ENCODE results near the gene PPWD1. TPM values are rescaled to one million over a fixed set of nuclear protein-coding genes. Genes with fewer than 3 reads are reported as not detected.

PPWD1 gene
- polyA plus RNA-seq, 1 donor from 2014 or later, result 121 TPM

- Histone ChIP-seq H3K4me2 (ENCODE audit: low read length) (no peak overlapping the region), H3K27ac (ENCODE audit: low read length) (no peak overlapping the region), H3K9ac (ENCODE audit: low read length) (no peak overlapping the region), H3K4me3 (ENCODE audit: low read length) (no peak overlapping the region), H3K9me3 (ENCODE audit: low read length) (no peaks in the 10 kb centered on the region), H3K27me3 (ENCODE audit: insufficient read depth, low read depth, low read length) (no peaks in the 10 kb centered on the region), H3F3A (ENCODE audit: insufficient read depth, low read length, poor library complexity, severe bottlenecking) (no peaks in the 10 kb centered on the region), H4K20me1 (ENCODE audit: insufficient read depth) (no peaks in the 10 kb centered on the region), H3K79me2 (replicated peaks; ENCODE audit: insufficient read depth, low read length) (no peaks in the 10 kb centered on the region), H3K9me2 (ENCODE audit: insufficient read depth, low read length) (no peaks in the 10 kb centered on the region), H2AFZ (ENCODE audit: low read depth, low read length) (no peak overlapping the region), H3K36me3 (ENCODE audit: insufficient read depth, low read length) (no peaks in the 10 kb centered on the region)
- no peak for TF ChIP-seq POLR2AphosphoS5 (IDR thresholded peaks at IDR 0.05)
- TF ChIP-seq MXI1 (conservative IDR thresholded peaks at IDR 0.05; ENCODE audit: poor library complexity, severe bottlenecking), result no peak
- no peak for TF ChIP-seq TAF1 (IDR thresholded peaks at IDR 0.05; ENCODE audit: low read depth)
- no peak for TF ChIP-seq RAD21 (conservative IDR thresholded peaks at IDR 0.05)
- no peak for TF ChIP-seq SMC3 (conservative IDR thresholded peaks at IDR 0.05; ENCODE audit: poor library complexity)
- TF ChIP-seq EZH2 (IDR thresholded peaks at IDR 0.05; ENCODE audit: borderline replicate concordance, insufficient read depth, low read length, poor library complexity, severe bottlenecking), result no peak
- TF ChIP-seq, protein P1, sequence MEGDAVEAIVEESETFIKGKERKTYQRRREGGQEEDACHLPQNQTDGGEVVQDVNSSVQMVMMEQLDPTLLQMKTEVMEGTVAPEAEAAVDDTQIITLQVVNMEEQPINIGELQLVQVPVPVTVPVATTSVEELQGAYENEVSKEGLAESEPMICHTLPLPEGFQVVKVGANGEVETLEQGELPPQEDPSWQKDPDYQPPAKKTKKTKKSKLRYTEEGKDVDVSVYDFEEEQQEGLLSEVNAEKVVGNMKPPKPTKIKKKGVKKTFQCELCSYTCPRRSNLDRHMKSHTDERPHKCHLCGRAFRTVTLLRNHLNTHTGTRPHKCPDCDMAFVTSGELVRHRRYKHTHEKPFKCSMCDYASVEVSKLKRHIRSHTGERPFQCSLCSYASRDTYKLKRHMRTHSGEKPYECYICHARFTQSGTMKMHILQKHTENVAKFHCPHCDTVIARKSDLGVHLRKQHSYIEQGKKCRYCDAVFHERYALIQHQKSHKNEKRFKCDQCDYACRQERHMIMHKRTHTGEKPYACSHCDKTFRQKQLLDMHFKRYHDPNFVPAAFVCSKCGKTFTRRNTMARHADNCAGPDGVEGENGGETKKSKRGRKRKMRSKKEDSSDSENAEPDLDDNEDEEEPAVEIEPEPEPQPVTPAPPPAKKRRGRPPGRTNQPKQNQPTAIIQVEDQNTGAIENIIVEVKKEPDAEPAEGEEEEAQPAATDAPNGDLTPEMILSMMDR (IDR thresholded peaks at IDR 0.05; ENCODE audit: poor library complexity, severe bottlenecking), result no peak
- no peak for TF ChIP-seq EP300 (conservative IDR thresholded peaks at IDR 0.05; ENCODE audit: poor library complexity, severe bottlenecking)
- no peak for TF ChIP-seq REST (IDR thresholded peaks at IDR 0.05; ENCODE audit: borderline replicate concordance)
Observed at GRCh38 chr5:65530904-65531303, 32.2 kb upstream of the PPWD1 start.

GRCh38 chr5:65535529-65535987 lies 27.5 kb upstream of the PPWD1 start:
- TF ChIP-seq EP300 (conservative IDR thresholded peaks at IDR 0.05; ENCODE audit: poor library complexity, severe bottlenecking), result no peak
- TF ChIP-seq MXI1 (conservative IDR thresholded peaks at IDR 0.05; ENCODE audit: poor library complexity, severe bottlenecking), result no peak
- no peak for TF ChIP-seq SMC3 (conservative IDR thresholded peaks at IDR 0.05; ENCODE audit: poor library complexity)
- TF ChIP-seq TAF1 (IDR thresholded peaks at IDR 0.05; ENCODE audit: low read depth), result no peak
- TF ChIP-seq, protein P1 (IDR thresholded peaks at IDR 0.05; ENCODE audit: poor library complexity, severe bottlenecking), result no peak
- TF ChIP-seq POLR2AphosphoS5 (IDR thresholded peaks at IDR 0.05), result no peak
- no peak for TF ChIP-seq RAD21 (conservative IDR thresholded peaks at IDR 0.05)
- no peak for TF ChIP-seq EZH2 (IDR thresholded peaks at IDR 0.05; ENCODE audit: borderline replicate concordance, insufficient read depth, low read length, poor library complexity, severe bottlenecking)
- TF ChIP-seq REST (IDR thresholded peaks at IDR 0.05; ENCODE audit: borderline replicate concordance), result no peak
- Histone ChIP-seq H2AFZ (ENCODE audit: low read depth, low read length) (no peak overlapping the region), H3K4me2 (ENCODE audit: low read length) (no peak overlapping the region), H3K79me2 (replicated peaks; ENCODE audit: insufficient read depth, low read length) (no peaks in the 10 kb centered on the region), H3K9me2 (ENCODE audit: insufficient read depth, low read length) (no peaks in the 10 kb centered on the region), H3K9me3 (ENCODE audit: low read length) (no peaks in the 10 kb centered on the region), H3K9ac (ENCODE audit: low read length) (no peak overlapping the region), H3K27me3 (ENCODE audit: insufficient read depth, low read depth, low read length) (no peaks in the 10 kb centered on the region), H3F3A (ENCODE audit: insufficient read depth, low read length, poor library complexity, severe bottlenecking) (no peaks in the 10 kb centered on the region), H3K4me3 (ENCODE audit: low read length) (no peak overlapping the region), H4K20me1 (ENCODE audit: insufficient read depth) (no peaks in the 10 kb centered on the region), H3K36me3 (ENCODE audit: insufficient read depth, low read length) (no peaks in the 10 kb centered on the region), H3K27ac (ENCODE audit: low read length) (no peak overlapping the region)

Data from neural cell (in vitro differentiated cells).